ENCODE measurements around the gene CDC42. TPM values are rescaled to one million over a fixed set of nuclear protein-coding genes. Genes with fewer than 3 reads are reported as not detected.

Gene CDC42
- total RNA-seq (2012; rRNA removed) (609 and 676 TPM in 2 replicates), polyA plus RNA-seq (2012; rRNA removed) (143 and 162 TPM in 2 replicates), Bru-seq, nascent RNA (percentile 97 among the genes with signal in this experiment), BruChase-seq, experiment 1, labeled RNA remaining after a 6-hour chase (percentile 94 among the genes with signal in this experiment), BruChase-seq, experiment 2, labeled RNA remaining after a 2-hour chase (percentile 93 among the genes with signal in this experiment)
- 33.0 and 68.9 TPM in 2 replicates for polyA plus RNA-seq (2012; cell fraction: cytosol; rRNA removed)
- polyA plus RNA-seq (2012; cell fraction: nucleus; rRNA removed; ENCODE audit: low replicate concordance) = 7.9 and 79.6 TPM in 2 replicates
- long read RNA-seq, partial matches to known transcripts = 0 of 24 reads
- long read RNA-seq, other reads (novel, unspliced or antisense) = 24 of 24 reads

GRCh38 chr1:22052115-22053016, at the start of gene CDC42:
Gene CDC42, plus strand, starts transcription at chr1:22052709. Its CDS starts 25,770 bp downstream, at chr1:22078479.
- peak within 1 kb of the TSS; percentile 100 for H3K9ac ChIP-seq (ENCODE audit: low read depth, low read length)
- DNase-seq (peak; percentile 94), ATAC-seq (ENCODE audit: low read depth) (peak; percentile 96)
- peak within 1 kb of the TSS; percentile 98 for H3K4me3 ChIP-seq (ENCODE audit: insufficient read depth, low read depth, low read length)
- peak within 1 kb of the TSS; percentile 90 for H3K23ac ChIP-seq (ENCODE audit: low read depth, low read length)
- CTCF ChIA-PET = no interaction called here
- peak within 1 kb of the TSS; percentile 93 for H2AFZ ChIP-seq (replicated peaks; ENCODE audit: low read length, poor library complexity)
- H3K4ac ChIP-seq (ENCODE audit: low read depth, low read length) = peak within 1 kb of the TSS; percentile 89
- 0 out of 2 replicates have a peak, but pooled peaks cover 2% of the 10 kb centered on the region for H3K27me3 ChIP-seq (ENCODE audit: control insufficient read depth, insufficient read depth, low read length)
- H4K5ac ChIP-seq (ENCODE audit: low read depth, low read length) = peak within 1 kb of the TSS; percentile 88
- H3K18ac ChIP-seq (ENCODE audit: low read depth, low read length) = peak within 1 kb of the TSS; percentile 72
- WGBS, 2 experiments (ENCODE audit: extremely low coverage in 2 of 2, insufficient read length in 1 of 2) = 37% methylated on average over 23 of the region's 81 CpGs; no CpG with 5 or more reads in 1 of the 2 experiments
- peaks cover 41% of the 10 kb centered on the region for H4K20me1 ChIP-seq (ENCODE audit: insufficient read depth, low read length)
- dilution Hi-C loops (cut with HindIII; ENCODE audit: low sequenced_read_pairs, unreplicated experiment) (no loop called here), intact Hi-C loops (cut with micrococcal nuclease) (loop anchor here (5.0 kb wide), 1 partner anchor 35 kb away; no protein-coding TSS in a partner anchor), in situ Hi-C loops (cut with MboI; ENCODE audit: low sequenced_read_pairs) (no loop called here)
- H3K14ac ChIP-seq (replicated peaks; ENCODE audit: low read depth, low read length) = peak within 1 kb of the TSS; percentile 94
- H3K9me1 ChIP-seq (ENCODE audit: insufficient read depth, low read length) = no peaks in the 10 kb centered on the region; the same call in 1 of the 2 replicates
- H4K91ac ChIP-seq (ENCODE audit: insufficient read depth, low read depth, low read length) = peak within 1 kb of the TSS; percentile 83
- H4K8ac ChIP-seq (ENCODE audit: low read depth in 2 of 2, low read length in 2 of 2) = peak within 1 kb of the TSS; percentile 63 to 95; a peak in 3 of 4 replicates
- POLR2A ChIA-PET (ENCODE audit: unreplicated experiment) = no interaction called here
- peaks cover 5 to 9% of the 10 kb centered on the region in 2 experiments; a peak in 1 of 4 replicates for H3K79me1 ChIP-seq (ENCODE audit: low read depth in 1 of 2, low read length in 2 of 2)
- H3K9me3 ChIP-seq (ENCODE audit: control insufficient read depth, insufficient read depth, low read length) = no peaks in the 10 kb centered on the region
- peak within 1 kb of the TSS; percentile 76; the same call in 1 of the 2 replicates for H3K56ac ChIP-seq (ENCODE audit: extremely low read depth, insufficient read depth, low read length)
- H2AK9ac ChIP-seq (replicated peaks; ENCODE audit: low read depth, low read length, poor library complexity) = peak within 1 kb of the TSS; percentile 100
- no TSS peak for BruUV-seq (replicated peaks)
- H3K4me1 ChIP-seq (ENCODE audit: control insufficient read depth, insufficient read depth, low read length) = peaks cover 7% of the 10 kb centered on the region
- 0 out of 2 replicates have a peak within 1 kb of the TSS, but pooled peaks have one; percentile 28 for H2BK120ac ChIP-seq (ENCODE audit: low read depth, low read length)
- peak within 1 kb of the TSS; percentile 79 for H3K4me2 ChIP-seq (ENCODE audit: low read depth, low read length)
- peak within 1 kb of the TSS; percentile 89 for H2AK5ac ChIP-seq (ENCODE audit: low read depth, low read length)
- H2BK20ac ChIP-seq (ENCODE audit: low read depth, low read length) = no peak within 1 kb of the TSS; the same call in 1 of the 2 replicates
- peak within 1 kb of the TSS; percentile 98 for H3K27ac ChIP-seq (ENCODE audit: insufficient read depth, low read length)
- peaks cover 4% of the 10 kb centered on the region; the same call in 1 of the 2 replicates for H3K36me3 ChIP-seq (ENCODE audit: control insufficient read depth, insufficient read depth, low read length)
- peak within 1 kb of the TSS; percentile 93 for H2BK5ac ChIP-seq (ENCODE audit: low read depth, low read length, poor library complexity, severe bottlenecking)
- no peak within 1 kb of the TSS for H2BK15ac ChIP-seq (ENCODE audit: low read depth, low read length)
- TF ChIP-seq MXI1 (IDR thresholded peaks at IDR 0.05; ENCODE audit: borderline replicate concordance, low read depth, low read length) (peak; percentile 52; the same call in 1 of the 2 replicates), BHLHE40 (IDR thresholded peaks at IDR 0.05; ENCODE audit: low read depth, low read length) (0 out of 2 replicates have a peak, but pooled peaks have one; percentile 2), POLR2A (IDR thresholded peaks at IDR 0.05; ENCODE audit: low read depth, low read length) (peak; percentile 97), MAZ (IDR thresholded peaks at IDR 0.05; ENCODE audit: borderline replicate concordance, low read depth, low read length) (peak; percentile 71; the same call in 1 of the 2 replicates), FOS (IDR thresholded peaks at IDR 0.05; ENCODE audit: low read depth, low read length) (no peak), USF2 (IDR thresholded peaks at IDR 0.05; ENCODE audit: low read depth, low read length) (peak; percentile 34), ELK1 (IDR thresholded peaks at IDR 0.05; ENCODE audit: borderline replicate concordance, low read depth, low read length) (no peak)

Measured in IMR-90 (cell line).